Smooth muscle cell (in vitro differentiated cells): ENCODE measurements around the gene PRSS48. TPM values are rescaled to one million over a fixed set of nuclear protein-coding genes. Genes with fewer than 3 reads are reported as not detected.
"Not testable (repeated sequence)": the region's sequence is repeated elsewhere in the genome, so short reads cannot be mapped to it uniquely, and the experiment has no call there.

Experiments used
- DNase-seq: peaks from one replicate; lab custom pipeline; 2025; ENCODE audit not compliant: unreplicated experiment; lab: John Stamatoyannopoulos, UW
- H2AFZ ChIP-seq: fragments of 200-600 bp; sonication (generic); 2 replicates; pipeline ENCODE4 v1.6.0; 2016; ENCODE audit warnings: antibody characterized with exemption, low read depth, mild to moderate bottlenecking
- H3F3A ChIP-seq: fragments of 200-600 bp; sonication (generic); 2 replicates; pipeline ENCODE4 v1.6.0; 2017; ENCODE audit warnings: antibody characterized with exemption, low read depth
- H3K27ac ChIP-seq: fragments of 200-600 bp; sonication (generic); 2 replicates; pipeline ENCODE4 v1.5.1; 2016; ENCODE audit warnings: low read depth, mild to moderate bottlenecking
- H3K27me3 ChIP-seq: fragments of 200-600 bp; sonication (generic); 2 replicates; pipeline ENCODE4 v1.6.1; 2016; ENCODE audit warnings: low read depth, mild to moderate bottlenecking
- H3K36me3 ChIP-seq: fragments of 200-600 bp; sonication (generic); 2 replicates; pipeline ENCODE4 v1.5.1; 2016; ENCODE audit warnings: low read depth
- H3K4me1 ChIP-seq: fragments of 200-600 bp; sonication (generic); 2 replicates; pipeline ENCODE4 v1.5.1; 2016; ENCODE audit warnings: low read depth
- H3K4me2 ChIP-seq: fragments of 200-600 bp; sonication (generic); 2 replicates; pipeline ENCODE4 v1.6.0; 2016; ENCODE audit warnings: mild to moderate bottlenecking
- H3K4me3 ChIP-seq: fragments of 200-600 bp; sonication (generic); 2 replicates; pipeline ENCODE4 v1.5.1; 2016; ENCODE audit warnings: mild to moderate bottlenecking
- H3K79me2 ChIP-seq: fragments of 200-600 bp; sonication (generic); 2 replicates; pipeline ENCODE4 v1.6.0; 2016; ENCODE audit warnings: low read depth, mild to moderate bottlenecking
- H3K9ac ChIP-seq: fragments of 200-600 bp; sonication (generic); 2 replicates; pipeline ENCODE4 v1.6.0; 2016; ENCODE audit warnings: low read depth
- H3K9me3 ChIP-seq: fragments of 200-600 bp; sonication (generic); replicated peaks from 2 replicates; pipeline ENCODE4 v1.5.1; 2016; ENCODE audit warnings: low read depth
- H4K20me1 ChIP-seq: fragments of 200-600 bp; sonication (generic); 2 replicates; pipeline ENCODE4 v1.6.0; 2016; ENCODE audit warnings: low read depth
- WGBS: methylation state at CpG from one replicate; pipeline ENCODE4 v1.1.7; 2016; ENCODE audit warnings: low lambda C conversion rate; 5-methylcytosine and 5-hydroxymethylcytosine counted together
- polyA plus RNA-seq: library from polyadenylated mRNA; unstranded; fragments of >200 nt; fragmentation: Nextera tagmentation; extraction: Ambion mirVana; gene quantifications from 2 replicates; pipeline ENCODE4 v1.2.1, GENCODE V29; 2016
- total RNA-seq: library from RNA; depleted of rRNA; stranded (reverse); fragments of >200 nt; gene quantifications from 2 replicates; pipeline ENCODE4 v1.2.3, GENCODE V29; 2014
- TF ChIP-seq, protein P1 (sequence below): fragments of 200-600 bp; sonication (generic); IDR thresholded peaks from 2 replicates; pipeline ENCODE4 v1.5.1; 2017; ENCODE audit warnings: borderline replicate concordance, mild to moderate bottlenecking, antibody characterized with exemption; ENCODE audit not compliant: insufficient read depth, poor library complexity, severe bottlenecking

PRSS48 gene
- total and polyA plus RNA-seq, 2 experiments from 2014 or later = not detected

DNA sequence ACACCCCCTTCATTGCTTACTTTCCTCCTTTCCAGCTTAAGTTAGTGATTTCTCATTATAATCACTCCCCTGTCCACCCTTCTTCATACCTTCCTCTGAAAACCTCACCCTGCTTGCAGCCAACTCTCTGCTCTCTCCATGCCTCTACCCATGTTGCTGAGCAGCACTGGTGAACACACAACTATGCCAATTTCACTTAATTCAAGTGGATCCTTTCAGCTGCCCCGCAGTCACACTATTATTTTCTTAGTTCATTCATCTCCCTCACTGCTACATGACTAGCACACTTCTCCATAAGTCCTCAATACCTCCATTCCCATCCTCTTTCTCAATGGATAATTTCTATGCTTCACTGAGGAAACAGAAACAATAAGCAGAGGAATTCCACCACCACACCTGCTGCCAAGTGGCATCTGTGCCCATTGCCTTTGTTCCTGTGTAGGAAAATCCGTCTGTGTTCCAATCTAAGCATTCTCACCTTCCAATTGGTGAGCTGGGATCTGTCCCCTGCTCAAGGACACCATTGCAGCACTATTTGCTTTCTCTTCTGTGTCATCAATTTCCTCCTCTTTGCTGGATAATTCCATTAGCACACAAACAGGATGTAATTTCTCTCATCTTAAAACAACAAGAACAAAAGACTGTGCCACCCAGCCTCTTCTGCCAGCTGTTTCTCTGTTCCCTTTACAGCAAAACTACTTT lies 25.2 kb upstream of the PRSS48 start:
- H3K27me3 ChIP-seq = no peaks in the 10 kb centered on the region
- TF ChIP-seq, protein P1, sequence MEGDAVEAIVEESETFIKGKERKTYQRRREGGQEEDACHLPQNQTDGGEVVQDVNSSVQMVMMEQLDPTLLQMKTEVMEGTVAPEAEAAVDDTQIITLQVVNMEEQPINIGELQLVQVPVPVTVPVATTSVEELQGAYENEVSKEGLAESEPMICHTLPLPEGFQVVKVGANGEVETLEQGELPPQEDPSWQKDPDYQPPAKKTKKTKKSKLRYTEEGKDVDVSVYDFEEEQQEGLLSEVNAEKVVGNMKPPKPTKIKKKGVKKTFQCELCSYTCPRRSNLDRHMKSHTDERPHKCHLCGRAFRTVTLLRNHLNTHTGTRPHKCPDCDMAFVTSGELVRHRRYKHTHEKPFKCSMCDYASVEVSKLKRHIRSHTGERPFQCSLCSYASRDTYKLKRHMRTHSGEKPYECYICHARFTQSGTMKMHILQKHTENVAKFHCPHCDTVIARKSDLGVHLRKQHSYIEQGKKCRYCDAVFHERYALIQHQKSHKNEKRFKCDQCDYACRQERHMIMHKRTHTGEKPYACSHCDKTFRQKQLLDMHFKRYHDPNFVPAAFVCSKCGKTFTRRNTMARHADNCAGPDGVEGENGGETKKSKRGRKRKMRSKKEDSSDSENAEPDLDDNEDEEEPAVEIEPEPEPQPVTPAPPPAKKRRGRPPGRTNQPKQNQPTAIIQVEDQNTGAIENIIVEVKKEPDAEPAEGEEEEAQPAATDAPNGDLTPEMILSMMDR = no peak
- 50% methylated on average over 2 of the region's 2 CpGs for WGBS
- H3K4me1 ChIP-seq = peaks cover 17% of the 10 kb centered on the region
- no peak overlapping the region for H2AFZ ChIP-seq
- H3K27ac ChIP-seq = no peak overlapping the region
- no peaks in the 10 kb centered on the region for H3F3A ChIP-seq
- no peak overlapping the region for H3K4me3 ChIP-seq
- no peak overlapping the region for H3K4me2 ChIP-seq
- H3K9me3 ChIP-seq = no peaks in the 10 kb centered on the region
- H3K79me2 ChIP-seq = no peaks in the 10 kb centered on the region
- H3K36me3 ChIP-seq = no peaks in the 10 kb centered on the region
- no peak overlapping the region for H3K9ac ChIP-seq
- DNase-seq = no peak
- no peaks in the 10 kb centered on the region for H4K20me1 ChIP-seq

GRCh38 chr4:151255226-151255625 lies 21.7 kb upstream of the PRSS48 start:
- H4K20me1 ChIP-seq, H3K9ac ChIP-seq, H3K4me2 ChIP-seq, H3K79me2 ChIP-seq, H3K4me1 ChIP-seq, H2AFZ ChIP-seq, H3K36me3 ChIP-seq, H3K9me3 ChIP-seq, H3K27me3 ChIP-seq, H3K27ac ChIP-seq, H3F3A ChIP-seq, DNase-seq, H3K4me3 ChIP-seq: not testable (repeated sequence)
- 97% methylated on average over 5 of the region's 28 CpGs for WGBS

- H2AFZ ChIP-seq, H3K9ac ChIP-seq, H3K9me3 ChIP-seq, DNase-seq, H3K4me3 ChIP-seq, H3K79me2 ChIP-seq, H3K36me3 ChIP-seq, H3F3A ChIP-seq, H3K4me1 ChIP-seq, H4K20me1 ChIP-seq, H3K4me2 ChIP-seq, H3K27ac ChIP-seq, H3K27me3 ChIP-seq: not testable (repeated sequence)
- WGBS = 98% methylated on average over 14 of the region's 17 CpGs
These were observed 21.3 kb upstream of the PRSS48 start for GRCh38 chr4:151255680-151256079.

- DNase-seq = no peak
- Histone ChIP-seq H3K36me3 (no peaks in the 10 kb centered on the region), H3K4me3 (no peak overlapping the region), H3F3A (no peaks in the 10 kb centered on the region), H3K9ac (no peak overlapping the region), H3K79me2 (no peaks in the 10 kb centered on the region), H3K4me1 (peaks cover under 1% of the 10 kb centered on the region), H4K20me1 (no peaks in the 10 kb centered on the region), H3K9me3 (no peaks in the 10 kb centered on the region), H3K4me2 (no peak overlapping the region), H2AFZ (no peak overlapping the region), H3K27me3 (no peaks in the 10 kb centered on the region), H3K27ac (no peak overlapping the region)
- WGBS = over 99% methylated on average over 2 of the region's 2 CpGs
- TF ChIP-seq, protein P1 = no peak
These were observed 20.8 kb upstream of the PRSS48 start for GRCh38 chr4:151256134-151256533.

DNA sequence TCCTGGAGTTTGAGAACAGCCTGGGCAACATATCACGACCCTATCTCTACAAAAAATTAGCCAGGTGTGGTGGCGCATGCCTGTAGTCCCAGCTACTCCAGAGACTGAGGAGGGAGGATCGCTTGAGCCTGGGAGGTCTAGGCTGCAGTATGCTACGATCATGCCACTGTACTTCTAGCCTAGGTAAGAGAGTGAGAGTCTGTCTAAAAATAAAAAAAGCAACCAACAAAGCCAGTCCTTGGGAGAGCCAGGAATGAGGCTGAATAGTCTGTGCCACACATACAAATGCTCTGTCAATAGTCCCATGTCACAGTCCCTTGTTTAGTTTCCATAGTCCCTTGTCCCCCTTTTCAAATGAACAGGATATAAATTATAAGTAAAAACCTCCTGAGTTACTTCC lies 19.3 kb upstream of the PRSS48 start:
- Histone ChIP-seq H3K27me3 (no peaks in the 10 kb centered on the region), H3K9ac (no peak overlapping the region), H3K9me3 (no peaks in the 10 kb centered on the region), H3K4me2 (no peak overlapping the region), H3K27ac (no peak overlapping the region), H3K4me1 (no peaks in the 10 kb centered on the region), H2AFZ (no peak overlapping the region), H3K79me2 (no peaks in the 10 kb centered on the region), H3K36me3 (no peaks in the 10 kb centered on the region), H4K20me1 (no peaks in the 10 kb centered on the region), H3K4me3 (no peak overlapping the region), H3F3A (peaks cover under 1% of the 10 kb centered on the region)
- 96% methylated on average over 4 of the region's 4 CpGs for WGBS
- TF ChIP-seq, protein P1 = no peak
- no peak for DNase-seq
